GM18858 (cell line): ENCODE results near the gene FOXC2.

Experiments
- ATAC-seq: cut with Tn5 transposase; IDR thresholded peaks from one replicate; pipeline ENCODE4 v1.9.1; 2021; ENCODE audit not compliant: unreplicated experiment

Gene FOXC2

DNA sequence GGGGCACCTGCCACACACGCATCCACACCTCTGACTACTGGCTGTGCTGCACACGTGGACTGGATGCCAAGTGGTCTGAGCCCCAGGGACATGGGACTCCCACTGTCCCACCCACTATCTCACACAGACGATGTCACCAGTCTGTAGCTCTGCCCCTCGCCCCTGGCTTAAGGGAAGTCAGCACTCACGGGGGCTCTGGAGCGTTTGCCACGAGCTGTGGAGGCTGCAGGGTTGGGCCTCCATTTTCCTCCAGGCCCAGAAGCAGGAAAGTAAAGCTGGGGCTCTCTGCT is 34.2 kb upstream of the FOXC2 start:
- ATAC-seq = no peak

DNA sequence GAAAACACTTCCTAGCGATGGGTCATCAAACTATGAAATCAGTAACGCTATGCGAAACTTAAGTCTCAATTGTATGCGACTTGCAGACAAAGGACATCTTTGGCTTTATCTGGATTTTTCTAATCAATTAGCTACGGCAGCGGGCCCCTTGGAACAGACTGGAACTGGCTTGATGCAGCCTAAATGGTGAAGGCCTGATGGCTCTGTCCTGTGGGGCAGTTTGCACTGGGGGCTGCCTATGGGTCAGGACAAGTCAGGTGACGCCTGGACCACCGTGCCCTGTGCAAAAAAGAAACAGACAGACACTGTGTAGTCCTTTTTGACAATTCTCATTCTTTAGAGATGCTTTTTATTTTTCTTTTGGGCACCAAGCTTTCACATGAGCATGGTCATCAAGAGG is 33.6 kb upstream of the FOXC2 start:
- no peak for ATAC-seq

DNA sequence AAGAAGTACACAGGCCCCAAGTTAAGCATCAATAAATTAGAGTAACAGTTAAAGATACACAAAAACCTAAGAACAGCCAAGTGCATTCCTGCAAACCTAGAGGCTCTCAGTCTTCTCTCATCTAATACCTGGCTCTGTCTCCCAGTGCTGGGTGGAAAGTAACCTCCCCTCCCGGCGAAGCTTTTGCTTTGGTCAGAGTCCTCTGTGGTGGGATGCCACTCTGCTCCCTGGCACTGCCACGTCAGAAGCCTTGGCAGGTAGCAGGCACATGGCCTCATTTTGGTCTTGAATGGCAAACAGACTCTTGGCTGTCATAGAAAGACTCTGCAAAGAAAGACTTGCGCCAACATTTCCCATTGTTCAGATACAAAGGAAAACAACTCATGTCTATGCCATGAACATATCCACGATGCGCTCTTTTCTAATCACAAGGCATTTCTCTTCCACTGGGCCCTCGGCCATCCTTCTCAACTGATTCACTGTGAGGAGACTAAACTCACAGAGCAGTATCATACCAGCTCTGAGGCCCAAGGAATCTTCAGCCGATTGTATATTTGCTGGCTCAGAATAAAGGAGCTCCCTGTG is 32.8 kb upstream of the FOXC2 start:
- ATAC-seq = no peak

DNA sequence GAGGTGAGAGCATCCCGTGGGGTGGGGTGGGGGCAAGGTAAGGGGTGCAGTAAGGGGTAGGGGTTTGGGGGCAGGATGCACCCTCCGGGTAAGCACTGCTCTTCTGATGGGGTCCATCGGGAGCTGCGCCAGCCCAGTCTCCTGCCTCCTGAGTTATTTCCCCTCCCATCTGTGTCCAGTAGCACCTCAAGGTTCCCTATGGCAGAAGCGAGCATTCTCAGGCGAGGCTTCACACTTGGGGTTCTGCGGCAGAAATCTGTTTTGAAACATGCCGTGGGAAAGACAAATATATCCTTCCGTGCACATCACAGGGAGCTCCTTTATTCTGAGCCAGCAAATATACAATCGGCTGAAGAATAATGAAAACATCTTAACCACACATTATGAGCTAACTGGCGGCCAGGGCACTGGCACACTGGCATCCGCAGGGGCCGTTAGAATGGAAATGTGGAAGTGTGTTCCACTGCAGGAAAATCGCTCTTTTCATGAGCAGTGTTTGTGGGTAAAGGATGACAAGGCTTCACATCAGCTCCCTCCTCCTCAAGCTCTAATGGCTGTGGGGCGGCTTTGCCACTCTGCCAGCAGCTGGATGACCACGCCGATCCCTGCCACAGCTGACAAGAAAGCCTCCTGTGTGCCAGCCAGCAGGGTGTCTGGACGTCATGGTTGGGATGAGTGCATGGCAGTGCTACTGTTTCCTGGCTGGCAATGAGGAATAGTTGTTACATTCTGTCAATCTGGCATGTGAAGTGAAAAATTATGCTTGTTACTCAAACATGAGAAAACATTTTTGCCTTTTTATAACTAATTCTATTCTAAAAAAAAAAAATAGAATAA is 31.6 kb upstream of the FOXC2 start:
- no peak for ATAC-seq

DNA sequence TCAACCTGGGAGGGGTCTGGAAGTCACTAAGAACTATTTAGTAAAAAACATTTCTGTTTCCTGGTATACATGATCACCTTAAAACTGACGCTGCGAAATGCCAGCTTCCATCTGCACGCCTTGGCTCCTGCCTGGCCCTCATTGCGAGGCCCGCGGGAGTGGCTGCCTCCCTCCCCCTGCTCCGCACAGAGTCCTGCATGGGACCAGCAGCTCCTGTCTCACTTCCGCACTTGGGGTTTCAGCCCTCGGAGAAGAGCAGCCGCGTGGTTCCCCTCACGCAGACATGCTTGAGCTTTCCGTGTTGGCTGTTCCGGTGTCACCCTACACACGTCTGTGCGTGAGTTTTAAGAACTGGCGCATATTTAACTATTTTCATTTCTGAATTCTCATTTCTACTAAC is 30.0 kb upstream of the FOXC2 start:
- ATAC-seq = no peak

DNA sequence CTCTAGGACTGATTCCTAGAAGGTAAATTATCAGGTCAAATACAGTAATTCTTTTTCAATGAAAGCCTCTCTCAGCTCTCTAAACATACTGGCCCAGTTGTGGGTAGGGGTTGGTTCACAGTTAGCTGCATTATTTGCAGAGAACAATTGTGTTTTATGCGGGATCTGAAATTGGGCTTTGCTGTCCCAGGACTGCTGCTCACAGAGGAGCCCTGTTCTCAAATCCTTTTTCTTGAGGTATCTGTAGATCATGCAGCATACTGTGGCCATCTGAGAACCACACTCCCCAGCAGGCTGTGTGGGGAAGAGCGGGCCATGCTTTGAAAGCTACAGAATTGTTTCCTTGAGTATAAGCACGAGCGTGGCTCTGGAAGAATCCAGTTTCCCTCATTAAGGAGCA is 29.1 kb upstream of the FOXC2 start:
- no peak for ATAC-seq

DNA sequence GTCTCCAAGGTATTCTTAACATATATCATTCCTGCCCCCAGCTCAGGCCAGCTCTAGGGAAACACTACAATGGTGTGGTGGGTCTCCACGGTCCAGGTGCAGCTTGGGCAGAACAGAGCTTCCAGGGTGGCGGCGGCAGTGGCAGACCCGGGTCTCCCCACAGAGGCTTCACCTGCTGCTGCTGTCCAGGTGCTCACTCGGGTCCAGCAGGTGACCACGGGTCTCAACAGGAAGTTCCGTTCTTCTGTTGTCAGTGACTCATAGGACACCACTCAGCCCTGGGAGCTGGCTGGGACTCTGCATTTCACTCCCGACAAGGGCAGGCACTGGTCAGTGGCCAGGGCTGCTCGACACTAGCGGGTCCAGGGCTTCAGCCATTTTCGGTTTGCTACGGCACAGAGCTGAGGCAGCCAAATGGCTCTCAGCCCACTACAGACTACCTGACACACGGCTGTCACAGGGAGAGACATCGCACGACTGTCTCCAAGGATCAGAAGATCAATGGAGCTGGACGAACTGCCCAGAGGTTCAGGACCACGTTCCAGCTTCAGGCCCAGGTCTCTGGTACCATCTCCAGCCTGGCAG is 28.3 kb upstream of the FOXC2 start:
- ATAC-seq = no peak

DNA sequence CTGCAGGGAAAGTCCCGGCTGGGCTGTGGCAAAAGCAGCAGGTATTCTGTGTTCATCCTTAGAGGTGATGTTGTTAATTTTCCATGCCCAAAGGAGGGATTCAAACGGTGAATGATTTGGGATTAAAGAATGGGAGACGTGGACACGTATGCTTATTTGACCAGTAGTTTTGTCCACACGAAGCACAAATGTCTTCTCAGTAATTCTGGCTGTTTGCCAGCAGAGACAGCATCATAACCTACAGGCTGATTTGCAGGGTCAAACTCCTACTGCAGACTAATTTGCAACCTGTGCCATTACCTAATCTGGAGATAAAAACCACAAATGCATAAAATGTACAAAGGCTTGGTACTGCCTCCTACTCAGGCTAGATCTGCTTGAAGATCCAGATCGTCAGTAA is 25.7 kb upstream of the FOXC2 start:
- ATAC-seq = no peak

DNA sequence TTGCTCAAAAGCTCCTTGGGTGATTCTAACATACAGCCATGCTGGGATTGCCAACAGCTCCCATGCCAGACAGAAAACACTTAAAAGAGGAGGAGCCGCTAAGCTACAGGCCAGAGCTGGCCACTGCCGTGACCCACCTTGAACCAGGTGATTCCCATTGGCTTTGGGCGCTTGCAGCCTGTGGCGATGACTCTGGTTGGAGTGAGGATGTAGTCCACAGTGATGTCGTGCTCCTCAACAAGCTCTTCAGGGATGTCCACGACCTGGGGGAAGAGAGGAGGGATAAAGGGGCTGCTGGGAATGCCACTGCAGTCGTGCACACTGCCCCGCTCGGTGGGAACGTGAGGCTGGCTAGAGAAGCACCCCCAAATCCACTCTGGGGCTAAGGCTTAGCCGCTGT is 25.1 kb upstream of the FOXC2 start:
- ATAC-seq = no peak

DNA sequence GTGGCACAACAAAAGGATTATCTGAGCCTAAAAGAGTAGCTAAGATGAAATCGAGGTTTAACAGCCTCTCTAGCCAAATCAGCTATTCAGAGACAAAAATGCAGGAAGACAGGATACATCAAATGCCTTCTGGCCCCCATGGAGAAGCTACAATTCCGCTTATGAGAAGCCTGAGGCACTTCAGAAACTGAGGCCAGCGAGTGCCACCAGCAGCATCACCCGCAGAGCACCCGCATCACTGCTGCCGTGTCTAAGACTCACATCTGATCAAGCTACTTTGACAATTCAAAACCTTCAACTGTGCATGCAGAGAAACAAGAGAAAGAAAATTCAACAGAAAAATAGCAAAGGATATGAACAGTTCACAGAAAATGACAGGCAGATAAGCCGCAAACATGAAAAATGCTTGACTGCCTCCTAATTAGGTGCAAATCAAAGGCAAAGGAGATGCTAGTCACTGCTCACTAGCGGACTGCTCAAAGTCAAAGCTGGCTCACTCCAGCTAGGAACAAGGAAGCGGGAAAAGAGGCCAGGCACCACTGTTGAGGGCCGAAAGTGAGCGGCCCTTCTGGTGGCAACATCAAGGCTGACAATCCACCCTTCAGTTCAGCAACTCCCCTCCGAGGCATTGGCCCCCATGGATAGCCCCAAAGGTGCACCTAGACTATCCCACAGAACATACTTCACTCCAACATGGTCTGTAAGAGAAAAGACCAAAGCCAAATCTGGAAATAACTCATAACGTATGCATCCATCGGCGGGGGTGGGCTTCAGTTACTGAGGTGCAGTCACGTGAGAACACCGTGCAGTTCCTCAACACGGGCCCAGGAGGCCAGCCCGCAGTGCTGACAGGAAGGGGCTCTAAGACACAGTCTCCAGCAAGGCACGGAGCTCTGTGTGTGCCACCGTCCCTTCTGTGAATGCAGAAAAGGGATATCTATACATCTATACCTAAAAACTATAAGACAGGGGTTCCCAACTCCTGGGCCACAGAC is 23.6 kb upstream of the FOXC2 start:
- no peak for ATAC-seq

DNA sequence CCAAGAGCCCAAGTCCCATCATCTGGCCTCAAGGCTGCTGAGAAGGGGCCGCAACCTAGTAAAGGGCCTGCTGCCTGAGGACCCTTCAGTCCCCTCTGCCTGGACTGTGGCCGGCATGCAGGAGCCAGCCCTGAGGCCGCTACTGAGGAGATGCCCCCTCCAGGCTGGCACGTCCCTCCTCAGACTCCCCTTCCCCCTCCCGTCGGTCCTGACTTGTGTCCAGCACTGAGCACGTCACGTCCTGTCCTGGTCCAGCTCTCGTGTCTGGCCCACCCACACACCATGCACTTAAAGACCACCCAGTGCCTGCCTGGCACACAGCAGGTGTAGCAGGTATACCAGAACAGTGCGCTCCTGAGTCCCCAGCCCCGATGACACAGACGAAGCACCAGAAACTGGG is 21.1 kb upstream of the FOXC2 start:
- ATAC-seq = no peak

DNA sequence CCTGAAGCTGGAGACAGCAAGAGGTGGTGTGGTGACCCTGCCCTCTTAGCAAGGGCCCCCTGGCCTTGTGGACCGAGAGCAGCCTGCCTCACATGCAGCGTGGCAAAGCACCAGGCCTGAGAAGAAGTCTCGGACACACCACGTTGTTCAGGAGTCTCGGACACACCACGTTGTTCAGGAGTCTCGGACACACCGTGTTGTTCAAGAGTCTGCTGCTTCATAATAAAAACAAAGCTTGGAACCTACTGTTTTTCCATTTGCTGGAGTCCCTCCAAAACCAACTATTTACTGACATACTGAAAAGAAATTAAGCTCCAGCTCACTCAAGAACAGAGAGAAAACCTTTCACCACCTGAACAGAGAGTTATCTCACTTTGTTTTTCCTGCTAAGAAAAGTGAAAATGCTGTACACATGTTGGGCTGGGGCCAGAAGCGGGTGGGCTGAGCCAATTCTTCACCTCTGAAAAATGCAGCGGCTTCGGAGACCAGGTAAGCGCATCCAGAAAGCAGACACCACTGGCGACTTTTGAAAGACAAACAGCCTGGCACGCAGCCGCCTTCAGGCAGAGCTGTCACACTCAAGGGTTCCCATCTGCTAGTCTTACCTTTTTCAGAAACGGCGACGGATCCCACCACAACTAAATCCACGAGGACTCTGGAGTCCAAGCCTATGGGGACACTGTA is 20.5 kb upstream of the FOXC2 start:
- no peak for ATAC-seq

DNA sequence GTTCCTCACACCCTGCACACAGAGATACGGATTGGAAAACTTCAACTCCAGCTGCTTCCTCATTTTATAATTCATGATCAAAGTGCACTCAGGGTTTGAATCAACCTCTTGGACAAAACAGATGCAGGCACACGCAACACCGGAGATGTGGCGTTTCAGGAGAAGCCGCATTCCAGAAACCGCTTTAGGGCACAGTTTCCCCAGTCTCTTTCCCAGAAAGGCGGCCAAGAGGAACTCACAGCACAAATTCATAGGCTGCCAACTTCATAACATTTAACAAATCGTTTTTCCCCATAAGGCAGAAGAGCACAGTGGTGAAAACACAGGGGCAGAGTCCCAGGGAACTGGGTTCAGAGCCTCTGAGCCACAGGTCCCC is 20.0 kb upstream of the FOXC2 start:
- ATAC-seq = no peak

DNA sequence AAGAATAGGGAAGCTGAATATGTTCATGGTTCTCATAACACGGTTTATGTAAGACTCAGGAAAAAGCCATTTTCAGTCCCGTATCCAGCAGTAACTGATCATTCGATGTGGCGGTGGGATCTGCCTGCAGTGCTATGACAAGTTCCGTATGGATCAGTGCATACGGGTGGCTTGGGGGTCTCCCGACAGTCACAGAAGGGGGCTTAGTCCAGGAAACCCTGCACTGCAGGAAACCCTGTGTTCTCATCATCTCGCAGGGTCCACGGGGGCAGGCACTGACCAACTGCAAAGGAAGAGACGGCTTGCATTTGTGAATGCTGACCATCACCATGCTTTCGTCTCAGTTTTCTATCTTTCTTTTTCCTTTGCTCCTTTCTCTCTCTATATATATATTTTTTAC is 19.3 kb upstream of the FOXC2 start:
- ATAC-seq = no peak

DNA sequence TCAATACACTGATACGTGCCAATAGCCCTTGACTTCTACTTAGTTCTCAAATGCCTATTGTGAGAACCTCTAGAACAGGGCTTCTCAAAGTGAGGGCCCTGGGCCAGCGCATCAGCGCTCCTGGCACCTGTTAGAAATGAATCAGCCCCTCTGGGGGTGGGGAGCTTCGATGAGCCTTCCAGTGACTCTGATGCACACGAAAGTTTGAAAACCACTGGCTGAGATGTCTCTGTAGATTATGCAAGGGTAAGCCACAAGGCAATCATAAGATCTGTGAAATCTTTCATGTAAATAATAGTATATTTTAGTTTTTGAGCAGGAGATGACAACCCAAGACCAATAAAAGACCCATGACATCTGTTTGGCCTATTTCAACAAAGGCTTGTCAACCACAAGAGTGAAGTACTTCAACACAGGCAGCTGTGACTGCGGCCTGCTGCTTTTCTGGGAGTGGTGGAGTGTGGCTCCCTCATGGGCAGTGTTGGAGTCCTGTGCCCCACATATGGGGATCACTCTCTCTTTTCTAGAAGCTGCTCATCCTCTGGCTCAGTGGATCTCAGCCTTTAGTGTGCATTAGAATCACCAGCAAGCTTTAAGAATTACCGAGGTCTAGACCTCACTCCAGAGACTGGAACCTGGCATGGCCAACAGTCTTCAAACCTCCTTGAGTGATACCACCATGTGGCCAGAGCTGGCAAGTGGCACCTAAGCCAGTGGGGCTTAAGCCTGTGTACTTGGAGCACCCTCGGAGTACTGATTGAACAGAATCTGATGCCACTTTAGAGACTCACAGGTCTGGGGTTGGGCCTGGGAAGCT is 17.3 kb upstream of the FOXC2 start:
- ATAC-seq = no peak

DNA sequence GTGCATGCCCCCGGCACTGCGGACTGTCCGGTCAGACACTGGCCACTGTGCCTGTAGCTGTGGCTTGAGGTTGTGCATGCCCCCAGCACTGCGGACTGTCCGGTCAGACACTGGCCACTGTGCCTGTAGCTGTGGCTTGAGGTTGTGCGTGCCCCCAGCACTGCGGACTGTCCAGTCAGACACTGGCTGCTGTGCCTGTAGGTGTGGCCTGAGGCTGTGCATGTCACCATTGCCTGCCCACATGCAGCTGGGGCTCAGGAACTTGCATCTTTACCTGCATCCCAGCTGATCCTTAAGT is 16.8 kb upstream of the FOXC2 start:
- ATAC-seq = no peak

DNA sequence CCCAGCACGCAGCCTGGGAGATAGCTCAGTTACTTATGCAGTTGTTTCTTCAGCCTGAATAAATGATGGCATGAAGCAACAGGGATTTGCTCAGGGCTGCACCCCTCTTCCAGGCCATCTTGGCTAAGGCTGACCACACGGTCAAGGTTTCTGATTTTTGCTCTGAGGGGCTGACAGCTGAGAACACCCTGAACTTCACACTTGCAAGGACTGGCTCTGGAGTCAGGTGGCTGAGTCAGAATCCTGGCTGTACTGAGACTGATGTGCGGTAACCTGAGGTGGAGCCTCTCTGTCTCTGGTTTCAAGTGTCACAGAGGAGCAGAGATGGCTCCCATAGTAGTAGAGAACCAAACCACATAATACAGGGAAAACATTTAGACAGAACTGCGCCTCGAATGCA is 16.3 kb upstream of the FOXC2 start:
- no peak for ATAC-seq

DNA sequence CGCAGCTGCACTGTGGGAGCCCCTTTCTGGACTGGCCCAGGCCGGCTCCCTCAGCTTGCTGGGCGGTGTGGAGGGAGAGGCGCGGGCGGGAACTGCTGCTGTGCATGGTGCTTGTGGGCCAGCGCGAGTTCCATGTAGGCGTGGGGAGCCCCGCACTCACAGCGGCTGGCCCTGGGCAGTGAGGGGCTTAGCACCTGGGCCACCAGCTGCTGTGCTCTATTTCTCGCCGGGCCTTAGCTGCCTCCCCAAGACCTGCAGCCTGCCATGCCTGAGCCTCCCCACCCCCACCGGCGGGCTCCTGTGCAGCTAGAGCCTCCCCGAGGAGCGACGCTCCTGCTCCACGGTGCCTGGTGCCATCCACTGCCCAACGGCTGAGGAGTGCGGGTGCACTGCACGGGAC is 13.3 kb upstream of the FOXC2 start:
- no peak for ATAC-seq

DNA sequence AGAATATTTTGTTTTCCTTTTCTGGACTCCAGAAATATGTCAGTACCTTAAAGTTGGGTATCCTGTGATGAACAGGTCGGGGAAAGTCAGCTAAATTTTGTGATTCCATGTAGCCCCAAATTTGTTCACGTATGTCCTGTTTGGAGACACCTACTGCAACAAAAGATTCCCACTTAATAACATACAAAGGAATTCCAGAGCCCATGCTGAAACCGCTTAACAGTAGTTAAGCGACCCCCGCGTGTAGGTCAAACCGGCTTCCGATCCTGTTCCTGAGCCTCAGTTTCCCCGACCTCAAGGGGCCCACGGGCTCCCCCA is 12.1 kb upstream of the FOXC2 start:
- ATAC-seq = no peak

DNA sequence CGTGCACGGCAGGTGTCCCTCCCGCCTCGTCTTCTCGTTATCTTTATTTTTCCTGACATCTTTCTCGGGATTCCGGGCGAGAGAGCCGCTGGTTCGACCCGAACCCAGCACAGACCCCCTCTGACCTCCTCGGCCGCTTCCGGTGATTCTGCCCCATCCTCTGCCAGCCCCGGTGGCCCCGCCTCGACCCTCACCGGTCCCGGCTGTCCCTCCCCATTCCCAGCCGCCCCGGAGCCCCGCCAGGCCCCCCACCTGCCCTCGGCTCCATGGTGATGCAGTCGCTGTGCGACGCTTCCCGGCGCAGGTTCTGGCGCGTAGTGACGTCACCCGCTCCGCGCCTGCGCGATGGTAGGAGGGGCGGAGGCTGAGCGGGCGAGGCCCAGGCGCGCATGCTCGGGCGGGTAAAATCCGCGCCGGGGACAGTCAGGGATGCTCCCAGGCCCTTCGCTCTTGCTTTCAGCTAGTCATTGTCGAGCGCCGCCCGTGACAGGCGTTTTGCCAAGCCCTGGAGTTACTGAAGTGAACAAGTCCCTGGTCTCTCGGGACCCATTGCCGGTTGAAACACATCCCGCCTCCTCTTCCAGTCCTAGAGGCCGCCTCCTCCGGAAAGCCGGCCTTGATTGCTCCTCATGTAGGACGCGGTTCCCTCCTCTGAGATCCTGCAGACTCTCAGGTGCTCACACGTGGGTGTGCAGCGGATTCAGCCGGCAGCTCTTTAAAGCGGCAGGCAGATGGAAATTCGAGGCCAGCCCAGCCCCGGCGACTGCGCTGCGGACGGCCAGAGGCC is 11.5 kb upstream of the FOXC2 start, which contains the start of gene MTHFSD:
Gene MTHFSD, minus strand, starts transcription at position 319 of the 787 bp plus-strand sequence. Its CDS starts 51 bp downstream, at position 268.
- ATAC-seq = peak; percentile 70
